Measurements from ENCODE around the gene AKAP8L. TPM values are rescaled to one million over a fixed set of nuclear protein-coding genes. Genes with fewer than 3 reads are reported as not detected.
A peak's percentile ranks its signal among the peaks of the same experiment; 100 is the strongest.
"Not testable (repeated sequence)": the region's sequence is repeated elsewhere in the genome, so short reads cannot be mapped to it uniquely, and the experiment has no call there.

AKAP8L gene
- polyA plus RNA-seq, 1 of the 3 experiments (the other 2 are of a cell fraction): 44.7 TPM

GRCh38 chr19:15340086-15340485 lies 78.7 kb downstream of the AKAP8L start:
- Histone ChIP-seq H3K4me1 (ENCODE audit: control insufficient read depth in 1 of 2, insufficient read depth in 2 of 2, low read depth in 1 of 2, low read length in 1 of 2) (0 out of 4 replicates have a peak, but pooled peaks cover 0 to 5% of the 10 kb centered on the region in 2 experiments), H2AFZ (ENCODE audit: low read depth) (no peak overlapping the region), H3K9ac (no peak overlapping the region), H3K27me3 (ENCODE audit: insufficient read depth) (no peaks in the 10 kb centered on the region), H3K9me3 (no peaks in the 10 kb centered on the region), H4K20me1 (ENCODE audit: insufficient read depth) (no peaks in the 10 kb centered on the region; the same call in 1 of the 2 replicates), H3K27ac (ENCODE audit: low read depth in 2 of 2, low read length in 1 of 2) (no peak overlapping the region), H3K79me2 (ENCODE audit: insufficient read depth) (peaks cover 33% of the 10 kb centered on the region; the same call in 1 of the 2 replicates), H3K4me2 (no peak overlapping the region), H3K4me3 (ENCODE audit: low read depth in 2 of 2, low read length in 1 of 2) (no peak overlapping the region), H3F3A (replicated peaks; ENCODE audit: insufficient read depth) (peaks cover 8% of the 10 kb centered on the region), H3K36me3 (replicated peaks in 1 of 2; ENCODE audit: control insufficient read depth in 1 of 2, insufficient read depth in 2 of 2, low read length in 1 of 2) (peaks cover 0 to 4% of the 10 kb centered on the region in 2 experiments), H3K9me2 (no peaks in the 10 kb centered on the region)
- ChIA-PET CTCF (interaction anchor here (0.7 kb wide), 1 partner anchor 57 kb away, joined by 4 read pairs; no protein-coding TSS in a partner anchor), POLR2A (no interaction called here)
- no peak for DNase-seq
- TF ChIP-seq MEF2A (IDR thresholded peaks at IDR 0.05; ENCODE audit: borderline replicate concordance, low read depth): no peak
- TF ChIP-seq NFIC (IDR thresholded peaks at IDR 0.05; ENCODE audit: borderline replicate concordance): no peak
- TF ChIP-seq ELF1 (IDR thresholded peaks at IDR 0.05): no peak
- TF ChIP-seq USF2 (IDR thresholded peaks at IDR 0.05; ENCODE audit: borderline replicate concordance, low read depth, low read length): no peak
- no peak for TF ChIP-seq TEAD4 (IDR thresholded peaks at IDR 0.05; ENCODE audit: borderline replicate concordance, insufficient read depth)
- no peak for TF ChIP-seq POLR2AphosphoS5 (IDR thresholded peaks at IDR 0.05; ENCODE audit: low read depth, low read length)
- TF ChIP-seq EP300 (IDR thresholded peaks at IDR 0.05; ENCODE audit: borderline replicate concordance in 1 of 2, low read depth in 1 of 2, low read length in 1 of 2): no peak
- TF ChIP-seq NRF1 (IDR thresholded peaks at IDR 0.05; ENCODE audit: low read depth, low read length): no peak
- no peak for TF ChIP-seq TAF1 (IDR thresholded peaks at IDR 0.05; ENCODE audit: borderline replicate concordance, low read depth, low read length)
- WGBS (ENCODE audit: low lambda C conversion rate): 97% methylated on average over 4 of the region's 4 CpGs

- peaks cover 0 to 4% of the 10 kb centered on the region in 2 experiments for H3K36me3 ChIP-seq (replicated peaks in 1 of 2; ENCODE audit: control insufficient read depth in 1 of 2, insufficient read depth in 2 of 2, low read length in 1 of 2)
- DNase-seq: no peak
- peaks cover 3 to 5% of the 10 kb centered on the region in 2 experiments; a peak in 1 of 4 replicates for H3K4me1 ChIP-seq (ENCODE audit: control insufficient read depth in 1 of 2, insufficient read depth in 2 of 2, low read depth in 1 of 2, low read length in 1 of 2)
- TF ChIP-seq ELF1 (IDR thresholded peaks at IDR 0.05) (no peak), MEF2A (IDR thresholded peaks at IDR 0.05; ENCODE audit: borderline replicate concordance, low read depth) (peak; percentile 81; the same call in 1 of the 2 replicates), PBX3 (IDR thresholded peaks at IDR 0.05) (no peak), NRF1 (IDR thresholded peaks at IDR 0.05; ENCODE audit: low read depth, low read length) (no peak)
- no peaks in the 10 kb centered on the region for H3K9me3 ChIP-seq
- H3K4me2 ChIP-seq: no peak overlapping the region
- H3F3A ChIP-seq (replicated peaks; ENCODE audit: insufficient read depth): peaks cover 8% of the 10 kb centered on the region
- no peak overlapping the region for H3K4me3 ChIP-seq (ENCODE audit: low read depth in 2 of 2, low read length in 1 of 2)
- peaks cover 59% of the 10 kb centered on the region for H3K79me2 ChIP-seq (ENCODE audit: insufficient read depth)
- ChIA-PET CTCF (interaction anchor here (0.7 kb wide), 1 partner anchor 43 kb away, joined by 3 read pairs; the partner anchor contains the start of gene AKAP8), POLR2A (interaction anchor here (0.7 to 1.0 kb wide), 2 partner anchors 35 to 82 kb away, joined by 3 to 4 read pairs; partner anchors contain the start of gene AKAP8L)
- H4K20me1 ChIP-seq (ENCODE audit: insufficient read depth): no peaks in the 10 kb centered on the region; the same call in 1 of the 2 replicates
- H3K9ac ChIP-seq: no peak overlapping the region
- WGBS (ENCODE audit: low lambda C conversion rate): 79% methylated on average over 8 of the region's 8 CpGs
- no peaks in the 10 kb centered on the region for H3K27me3 ChIP-seq (ENCODE audit: insufficient read depth)
- H3K9me2 ChIP-seq: no peaks in the 10 kb centered on the region
- H3K27ac ChIP-seq (ENCODE audit: low read depth in 2 of 2, low read length in 1 of 2): peak overlapping the region in 1 of 2 experiments; percentile 76; a peak in 2 of 4 replicates
- H2AFZ ChIP-seq (ENCODE audit: low read depth): no peak overlapping the region
Measured at GRCh38 chr19:15337202-15337601, 81.6 kb downstream of the AKAP8L start.

GRCh38 chr19:15335992-15336391 lies 82.8 kb downstream of the AKAP8L start:
- Histone ChIP-seq H3K27ac (ENCODE audit: low read depth in 2 of 2, low read length in 1 of 2) (peak overlapping the region in 1 of 2 experiments; percentile 76; a peak in 1 of 4 replicates), H3K79me2 (ENCODE audit: insufficient read depth) (peaks cover 65% of the 10 kb centered on the region), H3F3A (replicated peaks; ENCODE audit: insufficient read depth) (peaks cover 13% of the 10 kb centered on the region)
- H3K4me2 ChIP-seq; DNase-seq; H3K9me2 ChIP-seq; H3K4me3 ChIP-seq (ENCODE audit: low read depth in 2 of 2, low read length in 1 of 2); CTCF ChIA-PET; H3K4me1 ChIP-seq (ENCODE audit: control insufficient read depth in 1 of 2, insufficient read depth in 2 of 2, low read depth in 1 of 2, low read length in 1 of 2); H3K27me3 ChIP-seq (ENCODE audit: insufficient read depth); H3K9ac ChIP-seq; H2AFZ ChIP-seq (ENCODE audit: low read depth); H3K36me3 ChIP-seq (replicated peaks in 1 of 2; ENCODE audit: control insufficient read depth in 1 of 2, insufficient read depth in 2 of 2, low read length in 1 of 2); H3K9me3 ChIP-seq; POLR2A ChIA-PET; H4K20me1 ChIP-seq (ENCODE audit: insufficient read depth): not testable (repeated sequence)
- 98% methylated on average over 7 of the region's 7 CpGs for WGBS (ENCODE audit: low lambda C conversion rate)

Data from SK-N-SH (cell line).